Endothelial cell of umbilical vein (primary cell): ENCODE results near the gene SLC44A2. TPM values are rescaled to one million over a fixed set of nuclear protein-coding genes. Genes with fewer than 3 reads are reported as not detected.

Source experiments
- BruUV-seq: library from RNA; stranded (reverse); fragments of 400-500 nt; replicated peaks from 2 replicates; lab custom pipeline; 2021; lab: Mats Ljungman, UMichigan
- CTCF ChIA-PET: fragments of 300-600, 350-600 bp; sonication (Branson Sonifier 250); formaldehyde crosslinking; loops from one replicate; lab custom pipeline; 2021; ENCODE audit warnings: antibody characterized with exemption, inconsistent platforms; lab: Charles Lee
- POLR2A ChIA-PET: fragments of 300-600, 350-600 bp; sonication (Branson Sonifier 250); formaldehyde crosslinking; loops from one replicate; lab custom pipeline; 2021; ENCODE audit warnings: antibody characterized with exemption, inconsistent platforms; lab: Charles Lee
- DNase-seq: peaks from one replicate; pipeline ENCODE4 v3.0.0-alpha.2; 2011; ENCODE audit warnings: low read depth, low spot score
- FAIRE-seq: peaks from 2 replicates; lab custom pipeline; 2011; peaks lifted over from hg19 to GRCh38; lab: Jason Lieb, UNC
- H2AFZ ChIP-seq: 2 replicates; pipeline ENCODE4 v1.6.0; 2012; ENCODE audit warnings: low read depth, low read length, control low read depth, inconsistent platforms
- H3K27ac ChIP-seq: 2 replicates; pipeline ENCODE4 v1.5.1; 2011; ENCODE audit warnings: low read depth, mild to moderate bottlenecking, control low read depth, low read length, moderate library complexity; ENCODE audit not compliant: insufficient read depth
- H3K27me3 ChIP-seq, 2 experiments: 2 replicates each; pipeline versions ENCODE4 v1.6.0 to v1.6.1; 2011; ENCODE audit warnings: low read length in 2 of 2, mixed read lengths in 1 of 2; ENCODE audit not compliant: control insufficient read depth in 2 of 2, insufficient read depth in 2 of 2
- H3K36me3 ChIP-seq, 2 experiments: 2 replicates in 1 of 2; 3 replicates in 1 of 2; pipeline ENCODE4 v1.5.1; 2011; ENCODE audit warnings: low read length in 2 of 2, mild to moderate bottlenecking in 1 of 2, moderate library complexity in 1 of 2; ENCODE audit not compliant: control insufficient read depth in 2 of 2, insufficient read depth in 2 of 2; ENCODE audit errors: extremely low read depth in 1 of 2
- H3K4me1 ChIP-seq: 3 replicates; pipeline ENCODE4 v1.5.1; 2011; ENCODE audit warnings: mild to moderate bottlenecking, low read length; ENCODE audit not compliant: control insufficient read depth, insufficient read depth; ENCODE audit errors: extremely low read depth
- H3K4me2 ChIP-seq: 2 replicates; pipeline ENCODE4 v1.6.1; 2011; ENCODE audit warnings: low read length, control low read depth, mixed read lengths; ENCODE audit not compliant: insufficient read depth
- H3K4me3 ChIP-seq, 3 experiments: fragments of 200-600 bp in 1 of 3; sonication (generic), shearing (Covaris generic) in 1 of 3; replicated peaks in 1 of 3; 2 replicates each; pipeline ENCODE4 v1.5.1; 2011 to 2016; ENCODE audit warnings: control low read depth in 3 of 3, low read length in 3 of 3, mild to moderate bottlenecking in 2 of 3, inconsistent platforms in 1 of 3, low read depth in 1 of 3, moderate library complexity in 1 of 3; ENCODE audit not compliant: insufficient read depth in 1 of 3
- H3K79me2 ChIP-seq: 2 replicates; pipeline ENCODE4 v1.6.0; 2012; ENCODE audit warnings: low read length, inconsistent platforms; ENCODE audit not compliant: control insufficient read depth, insufficient read depth
- H3K9ac ChIP-seq: replicated peaks from 2 replicates; pipeline ENCODE3; 2011; ENCODE audit warnings: low read length, control low read depth; ENCODE audit not compliant: insufficient read depth; ENCODE audit errors: extremely low read depth
- H3K9me1 ChIP-seq: replicated peaks from 3 replicates; pipeline ENCODE4 v1.6.0; 2011; ENCODE audit warnings: mild to moderate bottlenecking, low read length; ENCODE audit not compliant: control insufficient read depth, insufficient read depth; ENCODE audit errors: extremely low read depth
- H3K9me3 ChIP-seq: replicated peaks from 2 replicates; pipeline ENCODE4 v1.5.1; 2012; ENCODE audit warnings: low read length, inconsistent platforms; ENCODE audit not compliant: control insufficient read depth, insufficient read depth
- H4K20me1 ChIP-seq: replicated peaks from 2 replicates; pipeline ENCODE3; 2011; ENCODE audit warnings: mild to moderate bottlenecking, low read length; ENCODE audit not compliant: control insufficient read depth, insufficient read depth; ENCODE audit errors: extremely low read depth
- EZH2 ChIP-seq: IDR thresholded peaks from 2 replicates; pipeline ENCODE4 v1.6.1; 2012; ENCODE audit warnings: borderline replicate concordance, low read depth, mild to moderate bottlenecking, moderate library complexity, low read length, inconsistent platforms; ENCODE audit not compliant: severe bottlenecking
- FOS ChIP-seq: IDR thresholded peaks from 2 replicates; pipeline ENCODE4 v1.6.1; 2011; ENCODE audit warnings: mild to moderate bottlenecking, low read length, moderate library complexity, borderline replicate concordance; ENCODE audit not compliant: insufficient read depth
- GATA2 ChIP-seq: IDR thresholded peaks from 2 replicates; pipeline ENCODE4 v1.7.0; 2011; ENCODE audit warnings: low read depth, mild to moderate bottlenecking, moderate library complexity, mixed read lengths, low read length; ENCODE audit not compliant: insufficient read length, insufficient read depth
- JUN ChIP-seq: IDR thresholded peaks from 2 replicates; pipeline ENCODE4 v1.6.1; 2011; ENCODE audit warnings: borderline replicate concordance, low read depth; ENCODE audit not compliant: insufficient read length, insufficient read depth
- MYC ChIP-seq: IDR thresholded peaks from one replicate; pipeline ENCODE4 v1.6.1; 2011; ENCODE audit warnings: mild to moderate bottlenecking, low read depth, low read length
- POLR2A ChIP-seq: IDR thresholded peaks from 2 replicates; pipeline ENCODE4 v1.6.1; 2012; ENCODE audit warnings: low read depth, mild to moderate bottlenecking, control low read depth, low read length
- POLR2AphosphoS5 ChIP-seq: IDR thresholded peaks from 2 replicates; pipeline ENCODE4 v1.6.1; 2012; ENCODE audit warnings: low read depth, mild to moderate bottlenecking, control low read depth, low read length, moderate library complexity; ENCODE audit not compliant: insufficient read depth
- dilution Hi-C: fragments of 300-500 bp; cut with MboI; formaldehyde crosslinking; loops from one replicate; pipeline ENCODE4 v1.15.0; 2019; ENCODE audit warnings: low sequenced_read_pairs; ENCODE audit not compliant: extremely low pct_ligation_motif_present
- intact Hi-C: fragments of 100-400 bp; cut with micrococcal nuclease; formaldehyde crosslinking; loops from one replicate; pipeline ENCODE4 v1.10.0; 2022
- polyA plus RNA-seq, 4 experiments: library from polyadenylated mRNA; depleted of rRNA in 3 of 4; stranded (reverse) in 3 of 4; unstranded in 1 of 4; fragments of >200 nt; gene quantifications; 2 replicates each; pipeline versions ENCODE4 v1.2.1 to v1.2.3, GENCODE V29; 2011 to 2012; ENCODE audit warnings: missing spikeins in 1 of 4
- total RNA-seq: library from RNA; stranded (reverse); gene quantifications from 2 replicates; pipeline ENCODE4 v1.2.3, GENCODE V29; 2021
- TF ChIP-seq, protein P1 (sequence below): IDR thresholded peaks from 2 replicates; pipeline ENCODE4 v1.6.1; 2011; ENCODE audit not compliant: insufficient read depth, insufficient read length
- TF ChIP-seq, protein P2 (sequence below), 2 donors: IDR thresholded peaks; 1 replicate in 1 of 2; 2 replicates in 1 of 2; pipeline ENCODE4 v1.5.1; 2011; ENCODE audit warnings: low read length in 2 of 2, mild to moderate bottlenecking in 2 of 2, moderate library complexity in 2 of 2, control low read depth in 1 of 2, inconsistent platforms in 1 of 2, low read depth in 1 of 2; ENCODE audit not compliant: insufficient read depth in 1 of 2; ENCODE audit errors: extremely low read depth in 1 of 2

Gene SLC44A2
- total and polyA plus RNA-seq, 2 donors (not counting 3 experiments of a cell fraction or from before 2014, with no cell fraction given) = 97.7 to 130 TPM

DNA sequence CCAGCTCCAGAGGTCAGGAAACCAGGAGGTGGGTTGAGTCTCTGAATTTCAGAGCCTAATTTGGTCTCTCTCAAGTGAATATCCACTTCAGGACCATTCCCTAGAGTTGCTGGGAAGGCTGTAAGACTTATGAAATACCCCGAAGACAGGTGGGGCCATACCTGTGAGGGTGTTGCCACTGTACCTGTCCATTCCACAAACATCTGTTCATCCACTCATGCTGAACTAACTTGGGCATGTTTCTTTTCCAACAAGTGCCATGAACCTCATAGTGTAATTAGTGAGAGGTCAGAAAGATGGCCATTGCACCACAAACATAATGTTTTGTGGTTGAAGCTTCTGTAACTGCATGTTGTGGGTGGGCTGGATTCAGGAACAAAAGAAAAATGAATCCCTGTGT is 36.6 kb downstream of the SLC44A2 start:
- Histone ChIP-seq H3K27ac (no peak overlapping the region), H3K9me1 (no peaks in the 10 kb centered on the region), H2AFZ (no peak overlapping the region), H3K27me3 (no peaks in the 10 kb centered on the region), H3K9me3 (no peaks in the 10 kb centered on the region), H3K4me3 (no peak overlapping the region), H3K9ac (no peak overlapping the region), H3K4me1 (no peaks in the 10 kb centered on the region), H3K36me3 (peaks cover 4 to 12% of the 10 kb centered on the region in 2 experiments), H3K79me2 (peaks cover 99% of the 10 kb centered on the region), H4K20me1 (peaks cover 12% of the 10 kb centered on the region), H3K4me2 (no peak overlapping the region)
- ChIA-PET POLR2A (no interaction called here), CTCF (interaction anchor here (0.8 to 1.6 kb wide), 5 partner anchors 12 to 202 kb away, joined by 3 to 5 read pairs (median 4); no protein-coding TSS in a partner anchor)
- DNase-seq (no peak), FAIRE-seq (no peak)
- dilution Hi-C loops (no loop called here), intact Hi-C loops (no loop called here)
- TF ChIP-seq MYC = no peak
- no peak for TF ChIP-seq EZH2
- TF ChIP-seq POLR2A = no peak
- no peak for TF ChIP-seq GATA2
- TF ChIP-seq, protein P1, sequence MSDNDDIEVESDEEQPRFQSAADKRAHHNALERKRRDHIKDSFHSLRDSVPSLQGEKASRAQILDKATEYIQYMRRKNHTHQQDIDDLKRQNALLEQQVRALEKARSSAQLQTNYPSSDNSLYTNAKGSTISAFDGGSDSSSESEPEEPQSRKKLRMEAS = no peak
- TF ChIP-seq JUN = no peak
- TF ChIP-seq FOS = no peak
- TF ChIP-seq POLR2AphosphoS5 = no peak
- TF ChIP-seq, protein P2, sequence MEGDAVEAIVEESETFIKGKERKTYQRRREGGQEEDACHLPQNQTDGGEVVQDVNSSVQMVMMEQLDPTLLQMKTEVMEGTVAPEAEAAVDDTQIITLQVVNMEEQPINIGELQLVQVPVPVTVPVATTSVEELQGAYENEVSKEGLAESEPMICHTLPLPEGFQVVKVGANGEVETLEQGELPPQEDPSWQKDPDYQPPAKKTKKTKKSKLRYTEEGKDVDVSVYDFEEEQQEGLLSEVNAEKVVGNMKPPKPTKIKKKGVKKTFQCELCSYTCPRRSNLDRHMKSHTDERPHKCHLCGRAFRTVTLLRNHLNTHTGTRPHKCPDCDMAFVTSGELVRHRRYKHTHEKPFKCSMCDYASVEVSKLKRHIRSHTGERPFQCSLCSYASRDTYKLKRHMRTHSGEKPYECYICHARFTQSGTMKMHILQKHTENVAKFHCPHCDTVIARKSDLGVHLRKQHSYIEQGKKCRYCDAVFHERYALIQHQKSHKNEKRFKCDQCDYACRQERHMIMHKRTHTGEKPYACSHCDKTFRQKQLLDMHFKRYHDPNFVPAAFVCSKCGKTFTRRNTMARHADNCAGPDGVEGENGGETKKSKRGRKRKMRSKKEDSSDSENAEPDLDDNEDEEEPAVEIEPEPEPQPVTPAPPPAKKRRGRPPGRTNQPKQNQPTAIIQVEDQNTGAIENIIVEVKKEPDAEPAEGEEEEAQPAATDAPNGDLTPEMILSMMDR (IDR thresholded peaks at IDR 0.05; ENCODE audit: extremely low read depth in 1 of 2, insufficient read depth in 1 of 2, low read depth in 1 of 2, low read length in 2 of 2) = no peak
- BruUV-seq = no TSS peak
